CD4-positive, alpha-beta memory T cell (primary cell): ENCODE measurements around the gene MEIG1. TPM values are rescaled to one million over a fixed set of nuclear protein-coding genes. Genes with fewer than 3 reads are reported as not detected.
A peak's percentile ranks its signal among the peaks of the same experiment; 100 is the strongest.
"Not testable (repeated sequence)": the region's sequence is repeated elsewhere in the genome, so short reads cannot be mapped to it uniquely, and the experiment has no call there.

Source experiments
- CTCF ChIA-PET: fragments of 350-600 bp; sonication (Branson Sonifier 250); formaldehyde crosslinking; loops from one replicate; lab custom pipeline; 2021; ENCODE audit warnings: inconsistent platforms; ENCODE audit not compliant: partially characterized antibody; lab: Charles Lee
- POLR2A ChIA-PET: fragments of 350-600 bp; sonication (Branson Sonifier 250); formaldehyde crosslinking; loops from one replicate; lab custom pipeline; 2021; ENCODE audit not compliant: partially characterized antibody; lab: Charles Lee
- DNase-seq, 5 donors: peaks; one replicate each; pipeline versions ENCODE4 v3.0.0 to v3.0.0-alpha.2; 2020 to 2022; ENCODE audit warnings: mixed read lengths in 1 of 5
- H3K27ac ChIP-seq: one replicate; pipeline ENCODE4 v1.7.0; 2013; ENCODE audit warnings: low read depth, low read length
- H3K27me3 ChIP-seq: 2 replicates; pipeline ENCODE4 v1.7.0; 2013; ENCODE audit warnings: mild to moderate bottlenecking, low read length, moderate library complexity; ENCODE audit not compliant: insufficient read depth
- H3K36me3 ChIP-seq: 2 replicates; pipeline ENCODE4 v1.7.0; 2013; ENCODE audit warnings: mild to moderate bottlenecking, low read length, moderate library complexity; ENCODE audit not compliant: insufficient read depth
- H3K4me1 ChIP-seq: 2 replicates; pipeline ENCODE4 v1.7.0; 2013; ENCODE audit warnings: mild to moderate bottlenecking, low read length, moderate library complexity; ENCODE audit not compliant: insufficient read depth
- H3K4me3 ChIP-seq, 2 donors: one replicate each; pipeline ENCODE4 v1.7.0; 2013; ENCODE audit warnings: low read length in 2 of 2, mild to moderate bottlenecking in 1 of 2
- H3K9me3 ChIP-seq, 2 donors: one replicate each; pipeline ENCODE4 v1.7.0; 2013; ENCODE audit warnings: low read length in 2 of 2, control low read depth in 1 of 2; ENCODE audit not compliant: control insufficient read depth in 1 of 2
- H3K27ac Mint-ChIP-seq, 7 donors: one replicate each; pipeline ENCODE4 v1.8.0; 2020 to 2021; ENCODE audit warnings: mixed read lengths in 7 of 7, mild to moderate bottlenecking in 6 of 7, inconsistent platforms in 3 of 7, moderate library complexity in 3 of 7
- H3K27me3 Mint-ChIP-seq, 2 donors: one replicate each; pipeline ENCODE4 v1.8.0; 2020 to 2021; ENCODE audit warnings: mixed read lengths in 2 of 2
- H3K36me3 Mint-ChIP-seq, 2 donors: one replicate each; pipeline ENCODE4 v1.8.0; 2020 to 2021; ENCODE audit warnings: mixed read lengths in 2 of 2, inconsistent platforms in 1 of 2, mild to moderate bottlenecking in 1 of 2
- H3K4me1 Mint-ChIP-seq, 4 donors: one replicate each; pipeline ENCODE4 v1.8.0; 2020 to 2021; ENCODE audit warnings: mixed read lengths in 4 of 4, mild to moderate bottlenecking in 1 of 4
- H3K4me3 Mint-ChIP-seq, 8 donors: one replicate each; pipeline ENCODE4 v1.8.0; 2020 to 2021; ENCODE audit warnings: mixed read lengths in 8 of 8, mild to moderate bottlenecking in 7 of 8, moderate library complexity in 6 of 8, inconsistent platforms in 3 of 8
- H3K9me3 Mint-ChIP-seq, 8 donors: one replicate each; pipeline ENCODE4 v1.8.0; 2020 to 2021; ENCODE audit warnings: mixed read lengths in 8 of 8, mild to moderate bottlenecking in 5 of 8, inconsistent platforms in 3 of 8, moderate library complexity in 1 of 8
- intact Hi-C: fragments of 100-400 bp; cut with micrococcal nuclease; formaldehyde crosslinking; loops from one replicate; pipeline ENCODE4 v1.15.1; 2023
- polyA plus RNA-seq, 2 donors: library from polyadenylated mRNA; unstranded; fragments of 300-500 nt; fragmentation: Illumina TruSeq; gene quantifications; one replicate each; pipeline ENCODE4 v1.2.3, GENCODE V29; 2021
- total RNA-seq, 2 experiments: library from RNA; stranded (reverse); gene quantifications; one replicate each; pipeline ENCODE4 v1.2.3, GENCODE V29; 2021

Gene MEIG1
- total and polyA plus RNA-seq, 4 experiments from 2014 or later = 0.62 to 0.99 TPM; not detected in 2

GRCh38 chr10:14993500-14994455 is 34.6 kb downstream of the MEIG1 start:
- H3K9me3 ChIP-seq, H3K4me1 ChIP-seq, H3K36me3 ChIP-seq, H3K9me3 Mint-ChIP-seq, DNase-seq, H3K36me3 Mint-ChIP-seq, H3K4me3 ChIP-seq, H3K27me3 ChIP-seq, POLR2A ChIA-PET, CTCF ChIA-PET, H3K4me1 Mint-ChIP-seq, H3K27ac ChIP-seq, H3K27me3 Mint-ChIP-seq, intact Hi-C loops: not testable (repeated sequence)
- H3K4me3 Mint-ChIP-seq = peak overlapping the region in 2 of 8 donors; percentile 25 to 28
- peak overlapping the region in 2 of 7 donors; percentile 52 to 80 for H3K27ac Mint-ChIP-seq

GRCh38 chr10:14995964-14996565 is 36.9 kb downstream of the MEIG1 start:
- H3K36me3 Mint-ChIP-seq = no peaks in the 10 kb centered on the region
- no peaks in the 10 kb centered on the region for H3K9me3 ChIP-seq
- H3K27me3 Mint-ChIP-seq = peaks cover 0 to 2% of the 10 kb centered on the region in 2 donors
- no peaks in the 10 kb centered on the region for H3K4me1 ChIP-seq
- CTCF ChIA-PET = no interaction called here
- H3K27me3 ChIP-seq = no peaks in the 10 kb centered on the region
- no peaks in the 10 kb centered on the region for H3K9me3 Mint-ChIP-seq
- peaks cover 0 to 5% (median under 1%) of the 10 kb centered on the region in 4 donors for H3K4me1 Mint-ChIP-seq
- intact Hi-C loops = no loop called here
- no peak overlapping the region for H3K27ac ChIP-seq
- no peak overlapping the region for H3K27ac Mint-ChIP-seq
- H3K4me3 Mint-ChIP-seq = peak overlapping the region in 1 of 8 donors; percentile 0
- H3K36me3 ChIP-seq = no peaks in the 10 kb centered on the region
- no peak for DNase-seq
- POLR2A ChIA-PET = no interaction called here
- H3K4me3 ChIP-seq = no peak overlapping the region

GRCh38 chr10:15013530-15013929 is 54.3 kb downstream of the MEIG1 start:
- DNase-seq, H3K9me3 Mint-ChIP-seq, H3K27ac ChIP-seq, POLR2A ChIA-PET, H3K36me3 ChIP-seq, H3K4me3 Mint-ChIP-seq, H3K27me3 ChIP-seq, CTCF ChIA-PET, H3K9me3 ChIP-seq, H3K27ac Mint-ChIP-seq, H3K4me1 Mint-ChIP-seq, intact Hi-C loops, H3K4me3 ChIP-seq, H3K4me1 ChIP-seq, H3K36me3 Mint-ChIP-seq: not testable (repeated sequence)
- peaks cover 0 to 10% of the 10 kb centered on the region in 2 donors for H3K27me3 Mint-ChIP-seq

- CTCF ChIA-PET = no interaction called here
- no peak for DNase-seq
- Mint-ChIP-seq H3K9me3 (no peaks in the 10 kb centered on the region), H3K36me3 (no peaks in the 10 kb centered on the region), H3K27ac (no peak overlapping the region), H3K4me3 (no peak overlapping the region), H3K4me1 (no peaks in the 10 kb centered on the region), H3K27me3 (peaks cover 0 to 10% of the 10 kb centered on the region in 2 donors)
- Histone ChIP-seq H3K4me3 (no peak overlapping the region), H3K27me3 (no peaks in the 10 kb centered on the region), H3K9me3 (no peaks in the 10 kb centered on the region), H3K27ac (no peak overlapping the region), H3K36me3 (no peaks in the 10 kb centered on the region), H3K4me1 (no peaks in the 10 kb centered on the region)
- POLR2A ChIA-PET = no interaction called here
- intact Hi-C loops = no loop called here
Observed at GRCh38 chr10:15015451-15015850, 56.3 kb downstream of the MEIG1 start.

- intact Hi-C loops, H3K4me3 ChIP-seq, CTCF ChIA-PET, H3K4me3 Mint-ChIP-seq, H3K27me3 Mint-ChIP-seq, H3K36me3 Mint-ChIP-seq, H3K9me3 Mint-ChIP-seq, H3K27ac ChIP-seq, H3K4me1 Mint-ChIP-seq, DNase-seq, POLR2A ChIA-PET, H3K9me3 ChIP-seq, H3K27ac Mint-ChIP-seq, H3K27me3 ChIP-seq, H3K4me1 ChIP-seq, H3K36me3 ChIP-seq: not testable (repeated sequence)
Observed at GRCh38 chr10:15020966-15021365, 61.8 kb downstream of the MEIG1 start.

Other genes with a start within 250 kb of the MEIG1 start
- 100 to 1,000 TPM; 191 to 202 TPM for gene FAM107B, start 184.5 kb upstream of the MEIG1 start, total RNA-seq
- 100 to 1,000 TPM; 273 to 346 TPM for gene FAM107B, start 184.5 kb upstream of the MEIG1 start, polyA plus RNA-seq
- gene CDNF, start 121.4 kb upstream of the MEIG1 start, total RNA-seq = 1 to 10 TPM; 1.7 to 2.5 TPM
- gene CDNF, start 121.4 kb upstream of the MEIG1 start, polyA plus RNA-seq = 1 to 10 TPM in 1 of 2 donors, under 1 TPM in 1; 0.94 to 1.8 TPM
- gene HSPA14, start 121.1 kb upstream of the MEIG1 start, total RNA-seq = 10 to 100 TPM; 16.0 to 17.7 TPM
- 10 to 100 TPM; 17.4 to 18.7 TPM for gene HSPA14, start 121.1 kb upstream of the MEIG1 start, polyA plus RNA-seq
- gene MSANTD7, start 121.1 kb upstream of the MEIG1 start, total RNA-seq = 10 to 100 TPM; 16.2 to 17.0 TPM
- 1 to 10 TPM; 6.5 to 8.3 TPM for gene MSANTD7, start 121.1 kb upstream of the MEIG1 start, polyA plus RNA-seq
- gene SUV39H2, start 80.5 kb upstream of the MEIG1 start, total RNA-seq = 1 to 10 TPM; 5.0 to 5.7 TPM
- 1 to 10 TPM; 4.4 to 6.1 TPM for gene SUV39H2, start 80.5 kb upstream of the MEIG1 start, polyA plus RNA-seq
- 10 to 100 TPM; 31.2 to 34.9 TPM for gene DCLRE1C, start 5.3 kb upstream of the MEIG1 start, total RNA-seq
- gene DCLRE1C, start 5.3 kb upstream of the MEIG1 start, polyA plus RNA-seq = 10 to 100 TPM; 12.3 to 24.5 TPM
- gene OLAH, start 84.6 kb downstream of the MEIG1 start, total RNA-seq = not detected
- gene OLAH, start 84.6 kb downstream of the MEIG1 start, polyA plus RNA-seq = 1 to 10 TPM in 1 of 2 donors, under 1 TPM in 1; 0.20 to 1.4 TPM
- not detected for gene ACBD7, start 129.4 kb downstream of the MEIG1 start, total RNA-seq
- not detected for gene ACBD7, start 129.4 kb downstream of the MEIG1 start, polyA plus RNA-seq
- gene RPP38, start 138.0 kb downstream of the MEIG1 start, total RNA-seq = 10 to 100 TPM; 19.8 to 21.8 TPM
- gene RPP38, start 138.0 kb downstream of the MEIG1 start, polyA plus RNA-seq = 10 to 100 TPM; 33.1 to 34.6 TPM
- gene NMT2, start 209.3 kb downstream of the MEIG1 start, total RNA-seq = 100 to 1,000 TPM in 1 of 2 experiments, 10 to 100 TPM in 1; 98.6 to 101 TPM
- 10 to 100 TPM; 38.7 to 56.1 TPM for gene NMT2, start 209.3 kb downstream of the MEIG1 start, polyA plus RNA-seq